ENCODE data around the gene COL26A1. TPM values are rescaled to one million over a fixed set of nuclear protein-coding genes. Genes with fewer than 3 reads are reported as not detected.
A peak's percentile ranks its signal among the peaks of the same experiment; 100 is the strongest.

The COL26A1 gene
- total RNA-seq, 1 donor from 2014 or later = 0.58 TPM

- intact Hi-C loops (cut with DNase I) = no loop called here
- H3K36me3 ChIP-seq = no peaks in the 10 kb centered on the region
- no peak overlapping the region for H3K27ac ChIP-seq
- H3K4me1 ChIP-seq = peaks cover 4% of the 10 kb centered on the region
- no peak for DNase-seq
- H3K27me3 ChIP-seq = peaks cover 12% of the 10 kb centered on the region
- no peak for TF ChIP-seq CTCF (IDR thresholded peaks at IDR 0.05)
- ATAC-seq = no peak
- no peak overlapping the region for H3K4me3 ChIP-seq
- no peaks in the 10 kb centered on the region for H3K9me3 ChIP-seq
Measured at GRCh38 chr7:101367676-101368075, 5.0 kb downstream of the COL26A1 start.

GRCh38 chr7:101368422-101369165 lies 5.9 kb downstream of the COL26A1 start:
- Histone ChIP-seq H3K27me3 (peaks cover 6% of the 10 kb centered on the region), H3K36me3 (no peaks in the 10 kb centered on the region), H3K4me3 (no peak overlapping the region), H3K9me3 (no peaks in the 10 kb centered on the region), H3K4me1 (peaks cover 5% of the 10 kb centered on the region), H3K27ac (no peak overlapping the region)
- no peak for TF ChIP-seq CTCF (IDR thresholded peaks at IDR 0.05)
- no peak for DNase-seq
- ATAC-seq = no peak
- intact Hi-C loops (cut with DNase I) = no loop called here

- H3K4me3 ChIP-seq = no peak overlapping the region
- peak; percentile 65 for ATAC-seq
- intact Hi-C loops (cut with DNase I) = no loop called here
Measured at GRCh38 chr7:101370836-101371235, 8.2 kb downstream of the COL26A1 start.

GRCh38 chr7:101373812-101374614 lies 11.3 kb downstream of the COL26A1 start:
- DNase-seq (peak; percentile 71), ATAC-seq (peak; percentile 63)
- no peak overlapping the region for H3K4me3 ChIP-seq
- H3K4me1 ChIP-seq = peaks cover 9% of the 10 kb centered on the region
- H3K36me3 ChIP-seq = no peaks in the 10 kb centered on the region
- no peak for TF ChIP-seq CTCF (IDR thresholded peaks at IDR 0.05)
- H3K27me3 ChIP-seq = no peaks in the 10 kb centered on the region
- intact Hi-C loops (cut with DNase I) = no loop called here
- no peaks in the 10 kb centered on the region for H3K9me3 ChIP-seq
- no peak overlapping the region for H3K27ac ChIP-seq

More at GRCh38 chr7:101370836-101371235, 8.2 kb downstream of the COL26A1 start:
- H3K27ac ChIP-seq = no peak overlapping the region
- no peaks in the 10 kb centered on the region for H3K27me3 ChIP-seq
- TF ChIP-seq CTCF (IDR thresholded peaks at IDR 0.05) = no peak
- H3K36me3 ChIP-seq = no peaks in the 10 kb centered on the region
- H3K9me3 ChIP-seq = no peaks in the 10 kb centered on the region
- no peak for DNase-seq
- peaks cover 9% of the 10 kb centered on the region for H3K4me1 ChIP-seq

- H3K36me3 ChIP-seq = no peaks in the 10 kb centered on the region
- DNase-seq = no peak
- peaks cover 9% of the 10 kb centered on the region for H3K4me1 ChIP-seq
- no peaks in the 10 kb centered on the region for H3K27me3 ChIP-seq
- H3K4me3 ChIP-seq = no peak overlapping the region
- intact Hi-C loops (cut with DNase I) = no loop called here
- no peak for TF ChIP-seq CTCF (IDR thresholded peaks at IDR 0.05)
- no peak overlapping the region for H3K27ac ChIP-seq
- H3K9me3 ChIP-seq = no peaks in the 10 kb centered on the region
- ATAC-seq = no peak
Measured at GRCh38 chr7:101374990-101375389, 12.3 kb downstream of the COL26A1 start.
